GM10266 (cell line): ENCODE results near the gene ARID5B.

Experiments
- DNase-seq: peaks from one replicate; pipeline ENCODE4 v3.0.0; 2012; ENCODE audit errors: extremely low spot score
- TF ChIP-seq, protein P1 (sequence below): IDR thresholded peaks from 2 replicates; pipeline ENCODE4 v1.5.1; 2012; ENCODE audit warnings: mild to moderate bottlenecking, low read depth; ENCODE audit not compliant: control insufficient read depth, insufficient read depth; ENCODE audit errors: missing control alignments

ARID5B gene

DNA sequence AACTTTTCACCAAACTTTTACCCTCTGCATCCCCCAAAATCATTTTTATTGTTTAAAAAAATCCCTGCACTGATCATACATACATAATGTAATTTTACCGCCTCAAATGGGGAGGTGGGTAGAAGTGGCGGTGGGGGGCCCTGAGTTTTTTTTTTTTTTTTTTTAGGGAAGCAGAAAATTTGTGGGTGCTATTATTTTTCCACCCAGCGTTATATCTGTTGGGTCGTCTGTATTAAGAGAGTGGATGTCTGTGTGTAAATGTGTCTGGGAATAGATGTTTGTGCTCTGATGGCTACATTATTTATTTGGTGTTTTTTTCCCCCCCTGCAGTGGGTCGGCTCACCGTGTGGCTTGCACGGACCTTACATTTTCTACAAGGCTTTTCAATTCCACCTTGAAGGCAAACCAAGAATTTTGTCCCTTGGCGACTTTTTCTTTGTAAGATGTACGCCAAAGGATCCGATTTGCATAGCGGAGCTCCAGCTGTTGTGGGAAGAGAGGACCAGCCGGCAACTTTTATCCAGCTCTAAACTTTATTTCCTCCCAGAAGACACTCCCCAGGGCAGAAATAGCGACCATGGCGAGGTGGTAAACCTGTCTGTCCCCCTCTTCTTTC lies 438 bp downstream of the ARID5B start:
- DNase-seq = no peak
- TF ChIP-seq, protein P1, sequence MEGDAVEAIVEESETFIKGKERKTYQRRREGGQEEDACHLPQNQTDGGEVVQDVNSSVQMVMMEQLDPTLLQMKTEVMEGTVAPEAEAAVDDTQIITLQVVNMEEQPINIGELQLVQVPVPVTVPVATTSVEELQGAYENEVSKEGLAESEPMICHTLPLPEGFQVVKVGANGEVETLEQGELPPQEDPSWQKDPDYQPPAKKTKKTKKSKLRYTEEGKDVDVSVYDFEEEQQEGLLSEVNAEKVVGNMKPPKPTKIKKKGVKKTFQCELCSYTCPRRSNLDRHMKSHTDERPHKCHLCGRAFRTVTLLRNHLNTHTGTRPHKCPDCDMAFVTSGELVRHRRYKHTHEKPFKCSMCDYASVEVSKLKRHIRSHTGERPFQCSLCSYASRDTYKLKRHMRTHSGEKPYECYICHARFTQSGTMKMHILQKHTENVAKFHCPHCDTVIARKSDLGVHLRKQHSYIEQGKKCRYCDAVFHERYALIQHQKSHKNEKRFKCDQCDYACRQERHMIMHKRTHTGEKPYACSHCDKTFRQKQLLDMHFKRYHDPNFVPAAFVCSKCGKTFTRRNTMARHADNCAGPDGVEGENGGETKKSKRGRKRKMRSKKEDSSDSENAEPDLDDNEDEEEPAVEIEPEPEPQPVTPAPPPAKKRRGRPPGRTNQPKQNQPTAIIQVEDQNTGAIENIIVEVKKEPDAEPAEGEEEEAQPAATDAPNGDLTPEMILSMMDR = no peak

DNA sequence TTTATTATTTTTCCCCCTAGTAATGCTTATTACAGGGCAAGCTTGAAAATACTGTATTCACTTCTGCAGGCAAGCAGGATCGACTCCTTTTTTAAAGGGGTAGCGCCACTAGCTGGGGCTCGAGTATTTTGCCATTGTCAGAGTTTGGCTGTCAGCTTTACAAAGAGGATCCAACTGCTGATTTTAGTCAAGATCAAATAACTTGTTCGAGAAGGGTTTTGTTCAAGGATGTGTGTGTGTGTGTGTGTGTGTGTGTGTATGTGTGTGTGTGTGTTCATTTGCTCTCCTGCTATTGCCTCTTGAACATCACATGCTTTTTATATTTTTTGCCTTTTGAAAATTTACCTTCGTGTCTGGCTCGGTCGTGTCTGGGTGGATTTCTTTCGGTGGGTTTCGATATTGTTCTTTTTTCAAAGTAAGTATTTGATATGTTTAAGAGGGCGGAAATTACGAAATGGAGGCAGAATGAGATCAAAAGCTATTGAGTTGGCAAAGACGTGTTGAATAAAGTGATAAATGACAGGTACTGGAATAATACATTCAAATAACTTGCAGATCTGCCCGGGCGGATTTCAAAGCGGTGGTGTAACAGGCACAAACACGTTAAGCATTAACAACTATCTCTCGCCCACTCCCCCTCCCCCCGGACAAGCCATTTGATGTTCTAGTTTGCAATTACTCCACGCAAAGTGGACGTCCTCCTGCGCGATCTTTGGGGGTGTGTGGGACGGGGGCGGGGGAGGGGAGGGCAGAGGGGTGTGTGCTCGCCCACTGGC lies 1.1 kb downstream of the ARID5B start:
- TF ChIP-seq, protein P1 = peak; percentile 29

DNA sequence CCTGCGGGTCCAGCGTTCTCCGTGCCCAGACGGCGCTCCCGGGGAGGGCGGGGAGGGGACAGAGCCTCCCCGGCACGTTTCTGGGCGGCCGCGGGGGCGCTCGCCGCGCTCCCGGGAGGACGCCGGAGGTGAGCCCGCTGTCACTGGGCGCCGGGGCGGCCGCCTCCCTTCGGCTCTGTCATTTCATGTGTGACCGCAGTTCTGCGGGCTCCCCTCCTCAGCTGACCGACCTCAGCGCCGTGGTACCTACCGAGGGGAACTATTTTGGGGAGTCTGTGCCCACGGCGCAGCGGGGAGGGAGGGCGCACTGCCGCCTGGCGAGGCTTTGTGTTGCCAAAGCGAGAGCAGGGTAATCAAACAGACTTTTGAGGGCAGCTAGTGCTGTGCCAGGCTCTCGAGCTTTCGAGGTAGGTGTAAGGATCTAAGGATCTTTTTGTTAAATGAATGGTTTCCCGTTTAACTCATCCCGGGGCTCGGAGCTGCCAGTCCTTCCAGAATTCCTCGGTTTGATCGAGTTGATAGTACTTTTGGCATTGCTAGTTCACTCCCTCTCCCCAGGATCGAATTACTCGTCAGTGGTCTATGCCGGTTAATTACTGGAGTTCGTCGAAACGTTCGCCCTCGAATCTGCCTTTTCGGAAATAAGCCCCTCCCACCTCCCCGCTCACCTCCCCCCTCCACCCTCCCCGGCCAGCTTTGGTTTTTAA lies 1.9 kb downstream of the ARID5B start:
- DNase-seq = peak; percentile 70
- TF ChIP-seq, protein P1 = peak; percentile 13

More for the DNA sequence above, 1.1 kb downstream of the ARID5B start:
- DNase-seq = peak; percentile 64

DNA sequence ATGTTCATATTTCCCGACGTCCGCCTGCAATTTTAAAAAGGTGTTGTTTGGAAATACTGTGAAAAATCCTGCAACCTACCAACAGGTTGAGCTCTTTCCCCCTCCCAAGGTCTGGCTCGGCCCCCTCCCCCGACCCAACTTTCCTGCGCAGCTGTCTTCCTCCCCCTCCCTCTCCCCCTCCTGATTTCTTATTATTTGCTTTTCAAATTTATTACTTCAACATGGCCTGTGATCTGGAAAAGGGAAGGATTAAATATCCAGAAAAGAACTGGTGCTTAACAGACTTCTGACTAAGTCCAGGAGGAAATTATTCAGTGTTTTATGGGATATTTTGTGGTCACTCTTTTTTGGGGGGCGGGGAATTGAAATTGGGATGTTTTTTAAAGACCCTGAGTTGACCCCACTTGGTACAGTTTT lies 2.4 kb downstream of the ARID5B start:
- DNase-seq = no peak
- TF ChIP-seq, protein P1 = no peak

DNA sequence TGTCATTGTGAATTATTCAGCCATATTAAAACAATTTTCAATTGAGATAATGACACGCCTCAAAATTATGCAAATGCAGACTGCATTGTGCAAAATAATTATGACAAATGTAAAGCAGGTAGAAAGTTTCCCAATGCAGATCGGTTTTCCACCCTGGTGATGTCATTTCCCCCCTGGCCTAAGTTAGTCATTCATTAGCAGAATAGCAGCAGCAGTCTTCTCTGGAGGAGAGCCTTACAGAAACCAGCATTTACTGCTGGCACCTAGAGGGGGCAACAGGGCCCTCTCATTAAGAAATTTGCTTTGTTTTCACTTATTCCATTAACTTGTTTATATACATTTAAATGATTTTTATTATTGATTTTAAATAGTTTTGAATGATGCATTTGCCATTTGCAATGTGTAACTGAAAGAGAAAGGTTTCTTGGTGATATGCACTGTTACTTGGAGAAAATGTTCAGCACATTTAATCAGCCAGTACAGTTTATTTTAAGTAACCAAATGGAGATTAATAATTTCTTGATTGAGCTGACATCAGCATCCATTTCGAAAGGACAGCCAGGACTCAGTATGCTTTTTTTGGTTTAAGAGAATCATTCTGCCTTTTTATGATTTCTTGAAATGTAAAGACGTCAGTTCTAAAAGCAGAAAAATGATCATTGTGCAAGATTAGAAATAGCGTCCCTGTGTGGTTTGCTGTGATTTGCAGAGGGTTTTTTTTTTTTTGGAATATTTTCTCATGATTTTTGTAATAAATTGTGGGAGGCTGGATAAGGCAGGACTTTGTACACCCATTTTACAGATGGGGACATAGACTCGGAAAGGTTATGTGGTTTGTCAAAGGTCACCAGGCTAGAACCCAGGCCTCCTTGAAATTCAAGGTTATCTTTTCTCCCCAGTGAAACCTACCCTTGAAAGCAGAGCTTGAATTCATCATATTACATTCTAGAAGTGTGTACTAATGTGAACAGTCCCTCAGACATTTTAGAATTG lies 3.5 kb downstream of the ARID5B start:
- DNase-seq = peak; percentile 62
- TF ChIP-seq, protein P1 = peak; percentile 36

DNA sequence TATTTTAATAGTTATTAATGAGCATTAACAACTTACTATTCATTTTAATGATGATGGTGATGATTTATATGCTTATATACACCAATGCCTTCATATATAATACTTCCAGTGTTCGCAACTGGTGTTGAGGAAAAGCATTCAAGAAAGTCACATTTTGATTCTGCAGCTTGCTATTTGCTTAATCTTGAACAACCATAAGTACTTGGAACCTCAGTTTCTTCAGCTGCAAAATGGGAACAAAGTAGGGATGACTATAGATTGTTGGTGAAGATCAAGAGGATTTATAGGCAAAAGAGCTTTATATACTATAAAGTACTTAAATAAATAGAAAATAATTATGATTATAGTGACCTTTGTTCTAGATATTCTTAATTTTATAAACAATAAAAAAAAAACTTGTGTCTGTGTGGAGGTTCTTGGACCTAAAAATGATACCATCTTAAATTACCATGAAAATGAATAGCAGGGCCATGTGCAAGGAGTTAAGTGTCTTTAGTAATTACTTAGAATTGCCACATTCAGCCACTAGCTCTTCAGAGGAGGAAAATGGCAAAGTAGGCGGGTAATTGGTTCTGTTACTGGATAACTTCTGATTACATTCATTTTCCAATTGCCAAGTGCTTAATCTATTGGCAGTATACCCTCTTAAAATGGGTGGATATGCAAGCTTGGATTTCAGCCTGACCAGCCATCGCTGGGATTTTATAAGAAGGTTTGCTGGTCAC lies 4.5 kb downstream of the ARID5B start:
- DNase-seq = no peak
- TF ChIP-seq, protein P1 = no peak
